HepG2 (cell line): ENCODE results near the gene C1orf185. TPM values are rescaled to one million over a fixed set of nuclear protein-coding genes. Genes with fewer than 3 reads are reported as not detected.

ENCODE experiments used
- ATAC-seq: fragments of 200-7000 bp; cut with Tn5 transposase; 3 replicates; pipeline ENCODE4 v1.9.1; 2020; ENCODE audit warnings: mild to moderate bottlenecking, moderate library complexity
- BruUV-seq: library from RNA; stranded (reverse); fragments of 400-500 nt; replicated peaks from 2 replicates; lab custom pipeline; 2021; lab: Mats Ljungman, UMichigan
- CTCF ChIA-PET: fragments of 300-600 bp; formaldehyde crosslinking; extraction: SDS; loops from one replicate; lab custom pipeline; 2021; ENCODE audit warnings: low total read pairs, inconsistent platforms, low intra/inter-chr PET ratio; lab: Yijun Ruan, JAX
- POLR2A ChIA-PET: fragments of 350-600 bp; sonication (Branson Sonifier 250); formaldehyde crosslinking; loops from one replicate; lab custom pipeline; 2020; ENCODE audit warnings: antibody characterized with exemption, inconsistent platforms; lab: Yijun Ruan, JAX
- DNase-seq: peaks from one replicate; pipeline ENCODE4 v3.0.0-alpha.2; 2015; ENCODE audit warnings: low spot score
- FAIRE-seq: peaks from 3 replicates; lab custom pipeline; 2011; peaks lifted over from hg19 to GRCh38; lab: Jason Lieb, UNC
- H2AFZ ChIP-seq: one replicate; pipeline ENCODE4 v1.6.1; 2011; ENCODE audit warnings: low read length, inconsistent platforms
- H3K27ac ChIP-seq: fragments of 300-600 bp; 3 replicates; pipeline ENCODE4 v1.8.0; 2011; ENCODE audit warnings: mixed run types, mild to moderate bottlenecking, mixed read lengths, low read length, inconsistent platforms; ENCODE audit not compliant: insufficient read depth; ENCODE audit errors: extremely low read length
- H3K27me3 ChIP-seq, 2 experiments: fragments of 200-600 bp in 1 of 2; 2 replicates in 1 of 2; 3 replicates in 1 of 2; pipeline versions ENCODE4 v1.6.0 to v1.8.0; 2011; ENCODE audit warnings: low read length in 2 of 2, mild to moderate bottlenecking in 2 of 2, moderate library complexity in 2 of 2, inconsistent platforms in 1 of 2; ENCODE audit not compliant: insufficient read depth in 2 of 2, control insufficient read depth in 1 of 2
- H3K36me3 ChIP-seq, 2 experiments: fragments of 200-600 bp in 1 of 2; replicated peaks in 1 of 2; 2 replicates in 1 of 2; 3 replicates in 1 of 2; pipeline versions ENCODE4 v1.5.1 to v1.8.0; 2011; ENCODE audit warnings: low read length in 2 of 2, inconsistent platforms in 1 of 2; ENCODE audit not compliant: insufficient read depth in 2 of 2, control insufficient read depth in 1 of 2
- H3K4me1 ChIP-seq: 2 replicates; pipeline ENCODE4 v1.5.1; 2012; ENCODE audit warnings: low read length, inconsistent platforms; ENCODE audit not compliant: insufficient read depth
- H3K4me2 ChIP-seq: 2 replicates; pipeline ENCODE4 v1.6.0; 2011; ENCODE audit warnings: low read depth, low read length, inconsistent platforms
- H3K4me3 ChIP-seq, 3 experiments: fragments of 200-600 bp in 1 of 3; sonication (generic), shearing (Covaris generic) in 1 of 3; replicated peaks in 1 of 3; 2 replicates each; pipeline ENCODE4 v1.5.1; 2011 to 2016; ENCODE audit warnings: low read length in 3 of 3, inconsistent platforms in 2 of 3, low read depth in 2 of 3, mild to moderate bottlenecking in 2 of 3, control low read depth in 1 of 3, mixed read lengths in 1 of 3; ENCODE audit not compliant: insufficient read depth in 1 of 3
- H3K79me2 ChIP-seq: one replicate; pipeline ENCODE4 v1.6.1; 2011; ENCODE audit warnings: low read length, inconsistent platforms; ENCODE audit not compliant: insufficient read depth
- H3K9ac ChIP-seq: 2 replicates; pipeline ENCODE4 v1.6.0; 2011; ENCODE audit warnings: mild to moderate bottlenecking, low read depth, low read length, inconsistent platforms; ENCODE audit not compliant: insufficient read depth
- H3K9me3 ChIP-seq: 2 replicates; pipeline ENCODE4 v1.5.1; 2012; ENCODE audit warnings: mild to moderate bottlenecking, low read length
- H4K20me1 ChIP-seq: 2 replicates; pipeline ENCODE4 v1.6.0; 2011; ENCODE audit warnings: inconsistent platforms, mild to moderate bottlenecking, low read length, moderate library complexity; ENCODE audit not compliant: insufficient read depth
- BHLHE40 ChIP-seq: IDR thresholded peaks from 2 replicates; pipeline ENCODE4 v1.6.1; 2011; ENCODE audit warnings: low read length, improper control_type of control experiment
- JDP2 ChIP-seq: sonication (generic); formaldehyde crosslinking; IDR thresholded peaks from 2 replicates; pipeline ENCODE4 v1.8.1; 2022; ENCODE audit warnings: missing genetic modification reagents, borderline replicate concordance
- MAFF ChIP-seq: IDR thresholded peaks from 2 replicates; pipeline ENCODE4 v1.6.1; 2011; ENCODE audit warnings: low read depth, low read length, improper control_type of control experiment
- MAFK ChIP-seq, 2 experiments: IDR thresholded peaks in 1 of 2; conservative IDR thresholded peaks in 1 of 2; 2 replicates each; pipeline ENCODE4 v1.6.1; 2011; ENCODE audit warnings: improper control_type of control experiment in 2 of 2, low read length in 2 of 2
- TEAD2 ChIP-seq: sonication (generic); formaldehyde crosslinking; IDR thresholded peaks from 2 replicates; pipeline ENCODE4 v1.9.0; 2021; ENCODE audit warnings: missing genetic modification reagents
- TEAD3 ChIP-seq: optimal IDR thresholded peaks from 2 replicates; pipeline ENCODE3; 2016; ENCODE audit warnings: borderline replicate concordance
- ZFP90 ChIP-seq: sonication (generic); formaldehyde crosslinking; IDR thresholded peaks from 2 replicates; pipeline ENCODE4 v1.8.0; 2022; ENCODE audit warnings: missing genetic modification reagents, mild to moderate bottlenecking, inconsistent platforms, borderline replicate concordance
- ZNF234 ChIP-seq: sonication (generic); formaldehyde crosslinking; conservative IDR thresholded peaks from 2 replicates; pipeline ENCODE4 v1.5.1; 2020; ENCODE audit warnings: mild to moderate bottlenecking, missing genetic modification reagents
- ZNF280B ChIP-seq: sonication (generic); formaldehyde crosslinking; IDR thresholded peaks from 2 replicates; pipeline ENCODE4 v1.5.0; 2020; ENCODE audit warnings: missing genetic modification reagents, mild to moderate bottlenecking, borderline replicate concordance
- ZNF503 ChIP-seq: sonication (generic); formaldehyde crosslinking; IDR thresholded peaks from 2 replicates; pipeline ENCODE4 v1.4.0; 2020; ENCODE audit warnings: missing genetic modification reagents
- ZNF512 ChIP-seq: sonication (generic); formaldehyde crosslinking; IDR thresholded peaks from 2 replicates; pipeline ENCODE4 v1.4.0; 2020; ENCODE audit warnings: mild to moderate bottlenecking, missing genetic modification reagents
- in situ Hi-C: cut with HindIII; loops from 2 replicates; pipeline ENCODE4 v1.10.0; 2017; ENCODE audit warnings: low pct_unique_long_range_greater_than_20kb; ENCODE audit not compliant: extremely low pct_ligation_motif_present
- intact Hi-C: fragments of 100-400 bp; cut with micrococcal nuclease; formaldehyde crosslinking; loops from one replicate; pipeline ENCODE4 v1.10.0; 2022; ENCODE audit not compliant: unreplicated experiment
- microRNA counts: library from miRNA; unstranded; fragments of <30 nt; microRNA quantifications from one replicate; lab custom pipeline; 2015
- microRNA-seq: library from miRNA; unstranded; fragments of <30 nt; microRNA quantifications from one replicate; pipeline ENCODE4, GENCODE V29; 2020
- polyA plus RNA-seq, 8 experiments: library from polyadenylated mRNA; depleted of rRNA in 3 of 8; stranded (reverse) in 7 of 8; unstranded in 1 of 8; fragments of >200 nt; fragmentation: Illumina TruSeq in 4 of 8; extraction: Trizol in 4 of 8; gene quantifications; 2 replicates each; pipeline versions ENCODE4 v1.2.1 to v1.2.3, GENCODE V29; 2011 to 2016; ENCODE audit warnings: low read depth in 4 of 8, missing spikeins in 1 of 8, mixed read lengths in 1 of 8; ENCODE audit not compliant: insufficient read depth in 1 of 8
- small RNA-seq, 3 experiments: library from RNA; depleted of rRNA; stranded (forward); fragments of <200 nt; gene quantifications; one replicate each; pipeline ENCODE3, GENCODE V24; 2012; ENCODE audit warnings: low read depth in 2 of 3, low replicate concordance in 1 of 3; ENCODE audit not compliant: insufficient read length in 3 of 3, insufficient read depth in 2 of 3
- total RNA-seq, 5 experiments: library from RNA; depleted of rRNA; stranded (reverse); fragments of >200 nt; fragmentation: Illumina TruSeq; extraction: Trizol; gene quantifications; 2 replicates each; pipeline ENCODE4 v1.2.3, GENCODE V29; 2016; ENCODE audit warnings: low read depth in 1 of 5

The C1orf185 gene
- total and polyA plus RNA-seq, 2 of the 13 experiments (the other 11 are each of a cell fraction or from before 2014, with no cell fraction given) = not detected

GRCh38 chr1:51193564-51193963, 91.5 kb downstream of the C1orf185 start:
- H3K27ac ChIP-seq = no peak overlapping the region
- no peak overlapping the region for H3K4me2 ChIP-seq
- H3K79me2 ChIP-seq = no peaks in the 10 kb centered on the region
- no peak for ATAC-seq
- DNase-seq = no peak
- no peaks in the 10 kb centered on the region for H3K4me1 ChIP-seq
- no peaks in the 10 kb centered on the region for H3K36me3 ChIP-seq
- no peak overlapping the region for H3K4me3 ChIP-seq
- H2AFZ ChIP-seq = no peak overlapping the region
- H3K9me3 ChIP-seq = no peaks in the 10 kb centered on the region
- ChIA-PET POLR2A (no interaction called here), CTCF (no interaction called here)
- no peak for FAIRE-seq
- no peak overlapping the region for H3K9ac ChIP-seq
- no peaks in the 10 kb centered on the region for H4K20me1 ChIP-seq
- no peak for TF ChIP-seq ZNF512 (CRISPR knock-in tag)
- TF ChIP-seq ZFP90 = no peak
- no peak for TF ChIP-seq ZNF234 (CRISPR knock-in tag)
- TF ChIP-seq BHLHE40 = no peak
- no peak for TF ChIP-seq TEAD3 (CRISPR knock-in tag)
- no peak for TF ChIP-seq ZNF280B (CRISPR knock-in tag)
- peak; percentile 94 for TF ChIP-seq MAFF
- no peak for TF ChIP-seq ZNF503 (CRISPR knock-in tag)
- TF ChIP-seq TEAD2 (CRISPR knock-in tag) = no peak
- TF ChIP-seq MAFK (conservative IDR thresholded peaks at IDR 0.05 in 1 of 2, IDR thresholded peaks at IDR 0.05 in 1 of 2; ENCODE audit: low read length in 2 of 2) = peak; percentile 93 to 95
- TF ChIP-seq JDP2 = no peak
- intact Hi-C loops = no loop called here
- BruUV-seq = no TSS peak
- in situ Hi-C loops = no loop called here
- H3K27me3 ChIP-seq = no peaks in the 10 kb centered on the region

MicroRNAs encoded within 50 kb of the gene (microRNA counts, 767-probe panel; counts per million panel counts)
- microRNA hsa-miR-4421 (lab: Ali Mortazavi, UCI) = not detected

Small RNAs within 50 kb of the gene (microRNA-seq; reads per million reads assigned to microRNA genes)
- gene MIR4421 (not detected), gene MIR6500 (not detected)

Small RNAs within 50 kb of the gene (small RNA-seq; reads per million reads assigned to genes)
- gene MIR4421 = 0 reads per million in 3 experiments
- 0 reads per million in 3 experiments for gene MIR6500
- gene RF00019 = 0 reads per million in 3 experiments

Other genes starting within 250 kb of the C1orf185 start
- 63.3 and 82.8 TPM in 2 replicates for gene FAF1, start 142.0 kb upstream of the C1orf185 start, total RNA-seq (2016; rRNA removed; fragmentation: Illumina TruSeq; extraction: Trizol)
- 15.6 and 19.4 TPM in 2 replicates for gene FAF1, start 142.0 kb upstream of the C1orf185 start, polyA plus RNA-seq (2011; rRNA removed)
- gene CDKN2C, start 132.0 kb upstream of the C1orf185 start, total RNA-seq (2016; rRNA removed; fragmentation: Illumina TruSeq; extraction: Trizol) = 13.7 and 14.0 TPM in 2 replicates
- 5.1 and 7.8 TPM in 2 replicates for gene CDKN2C, start 132.0 kb upstream of the C1orf185 start, polyA plus RNA-seq (2011; rRNA removed)
- 41.2 and 49.0 TPM in 2 replicates for gene RNF11, start 134.0 kb downstream of the C1orf185 start, total RNA-seq (2016; rRNA removed; fragmentation: Illumina TruSeq; extraction: Trizol)
- 41.1 and 48.8 TPM in 2 replicates for gene RNF11, start 134.0 kb downstream of the C1orf185 start, polyA plus RNA-seq (2011; rRNA removed)
- gene TTC39A, start 228.3 kb downstream of the C1orf185 start, total RNA-seq (2016; rRNA removed; fragmentation: Illumina TruSeq; extraction: Trizol) = 0.33 and 0.90 TPM in 2 replicates
- 1.5 and 1.7 TPM in 2 replicates for gene TTC39A, start 228.3 kb downstream of the C1orf185 start, polyA plus RNA-seq (2011; rRNA removed)